ENCODE results near the gene SMG6.

GRCh38 chr17:2020721-2021120, 282.9 kb downstream of the SMG6 start:
- TF ChIP-seq EZH2 (IDR thresholded peaks at IDR 0.05; ENCODE audit: borderline replicate concordance, insufficient read depth, low read depth, low read length, poor library complexity, severe bottlenecking) (no peak), CTCF (IDR thresholded peaks at IDR 0.05) (no peak)

Measured in B cell (primary cell).